Fibroblast of skin of right biceps (primary cell): ENCODE measurements around the gene MIEF2.
"Not testable (repeated sequence)": the region's sequence is repeated elsewhere in the genome, so short reads cannot be mapped to it uniquely, and the experiment has no call there.

Experiments used
- DNase-seq: peaks from one replicate; pipeline ENCODE4 v3.0.0-alpha.2; 2013

MIEF2 gene

DNA sequence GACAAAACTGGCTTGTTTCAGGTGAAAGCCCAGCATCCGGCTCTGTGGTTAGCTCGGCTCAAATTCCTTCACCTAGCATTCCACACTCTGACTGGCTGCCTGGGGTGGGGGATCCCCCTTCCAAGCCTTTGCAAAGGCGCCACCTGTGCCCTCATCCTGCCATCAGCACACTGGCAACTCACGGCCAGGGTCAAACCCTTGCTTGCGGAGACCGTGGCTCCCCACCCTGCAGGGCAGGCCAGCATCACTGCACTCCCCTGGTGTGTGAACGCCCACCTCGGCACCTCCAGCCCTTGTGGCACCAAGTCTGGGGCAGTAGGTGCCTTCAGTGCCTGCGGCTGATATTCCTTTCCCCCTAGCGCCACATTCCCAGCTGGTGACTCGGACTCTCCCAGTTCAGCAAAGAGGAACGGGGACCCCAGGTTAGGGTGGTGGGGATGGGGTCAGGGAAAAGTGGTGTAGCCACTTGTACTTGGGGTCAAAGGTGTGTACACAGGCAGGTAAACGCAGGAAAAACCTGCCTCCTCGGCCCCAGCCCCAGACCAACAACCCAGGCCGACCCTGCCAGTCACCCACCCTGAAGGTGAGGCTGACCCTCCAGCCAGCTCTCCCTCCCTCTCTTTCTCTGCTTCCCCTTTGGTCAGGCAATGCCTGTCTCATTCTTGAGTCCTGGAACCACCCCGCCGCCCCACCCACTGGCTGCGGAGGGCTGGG lies 3.0 kb upstream of the MIEF2 start:
- peak; percentile 41 for DNase-seq

DNA sequence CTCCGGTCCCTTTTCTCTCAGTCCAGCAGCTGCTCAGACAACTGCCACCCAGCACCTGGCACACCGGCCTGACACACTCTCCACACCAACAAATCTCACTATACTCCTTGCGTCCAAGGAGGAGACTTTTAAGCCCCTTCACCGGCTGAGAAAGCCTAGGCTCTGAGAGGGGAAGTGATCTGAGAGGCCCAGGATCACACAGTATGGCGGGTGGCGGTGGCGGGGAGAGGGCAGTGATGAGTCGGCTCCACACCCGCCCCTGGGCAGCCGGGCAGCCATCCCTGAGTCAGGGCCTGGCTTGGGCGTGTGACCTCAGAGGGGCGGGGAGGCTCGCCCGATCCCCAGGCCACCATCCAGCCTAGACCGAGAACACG lies 2.5 kb upstream of the MIEF2 start:
- peak; percentile 43 for DNase-seq

GRCh38 chr17:18258356-18259038 lies 2.0 kb upstream of the MIEF2 start, which contains the start of gene FLII:
Gene FLII (minus strand): TSS chr17:18258738. CDS start chr17:18258690, 48 bp downstream.
- peak; percentile 33 for DNase-seq

DNA sequence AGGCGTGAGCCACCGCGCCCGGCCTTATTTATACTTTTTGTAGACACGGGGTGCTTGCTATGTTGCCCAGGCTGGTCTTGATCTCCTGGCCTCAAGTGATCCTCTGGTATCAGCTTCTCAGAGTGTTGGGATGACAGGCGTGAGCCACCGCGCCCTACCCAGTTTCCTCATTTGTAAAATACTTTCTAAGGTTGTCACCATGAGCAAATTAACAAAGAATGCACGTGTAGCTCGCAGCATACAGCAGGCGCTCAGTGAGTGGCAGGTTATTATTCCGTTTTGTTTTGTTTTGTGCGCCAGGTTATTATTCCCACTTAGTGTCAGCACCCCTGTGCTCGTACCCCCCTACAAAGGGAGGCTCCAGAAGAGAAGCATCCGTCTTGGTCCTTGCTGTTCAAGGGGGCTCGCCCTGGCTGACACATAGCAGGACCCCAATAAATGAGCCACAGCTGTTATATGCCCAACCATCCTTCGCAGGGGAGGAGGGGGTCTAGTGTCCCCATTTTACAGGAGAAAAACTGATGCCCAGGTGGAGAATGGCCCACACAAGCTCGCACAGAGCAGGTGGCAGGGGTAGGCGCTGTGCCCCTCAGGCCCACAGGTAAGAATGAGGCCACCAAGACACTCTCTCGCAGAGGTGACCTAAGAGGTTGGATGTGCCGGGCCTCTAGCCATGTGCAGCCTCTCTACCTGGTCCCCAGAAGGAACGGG lies 686 bp upstream of the MIEF2 start:
- peak; percentile 41 for DNase-seq

DNA sequence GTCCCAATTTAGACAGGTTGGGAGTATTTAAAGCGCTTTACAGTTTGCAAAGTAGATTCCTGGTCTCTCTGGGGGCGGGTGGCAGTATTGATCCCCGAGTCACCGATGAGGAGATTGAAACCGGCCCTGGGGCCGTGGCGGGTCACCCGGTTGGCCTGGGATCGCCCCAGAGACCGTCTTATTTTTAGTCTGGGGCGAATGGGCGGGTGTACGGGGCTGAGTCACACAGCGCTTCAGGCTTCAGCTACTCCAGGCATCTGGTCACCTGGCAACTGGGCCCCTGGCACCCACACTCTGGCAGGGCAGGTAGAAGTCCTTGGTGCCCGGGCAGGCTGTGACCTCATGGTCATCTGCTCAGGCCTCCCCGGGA lies 669 bp downstream of the MIEF2 start:
- DNase-seq: peak; percentile 40

DNA sequence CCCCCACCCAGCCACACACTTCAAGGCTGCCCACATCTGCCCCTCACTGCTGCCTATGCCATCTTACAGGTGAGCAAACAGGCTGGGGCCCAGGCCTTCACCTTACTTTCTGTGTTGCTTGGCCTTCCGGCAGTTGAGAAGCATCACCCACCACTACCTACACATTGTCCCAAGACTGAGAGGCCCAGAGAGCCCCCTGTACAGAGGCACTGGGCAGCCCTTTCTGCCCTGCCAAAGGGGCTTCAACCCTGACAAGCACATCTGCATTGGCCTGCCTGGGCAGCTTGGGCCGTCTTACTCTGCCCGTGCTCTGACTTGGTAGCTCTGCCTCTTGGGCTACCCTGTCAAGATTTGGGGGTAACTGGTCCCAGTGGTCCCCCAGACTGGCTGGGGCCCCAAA lies 1.2 kb downstream of the MIEF2 start:
- no peak for DNase-seq

DNA sequence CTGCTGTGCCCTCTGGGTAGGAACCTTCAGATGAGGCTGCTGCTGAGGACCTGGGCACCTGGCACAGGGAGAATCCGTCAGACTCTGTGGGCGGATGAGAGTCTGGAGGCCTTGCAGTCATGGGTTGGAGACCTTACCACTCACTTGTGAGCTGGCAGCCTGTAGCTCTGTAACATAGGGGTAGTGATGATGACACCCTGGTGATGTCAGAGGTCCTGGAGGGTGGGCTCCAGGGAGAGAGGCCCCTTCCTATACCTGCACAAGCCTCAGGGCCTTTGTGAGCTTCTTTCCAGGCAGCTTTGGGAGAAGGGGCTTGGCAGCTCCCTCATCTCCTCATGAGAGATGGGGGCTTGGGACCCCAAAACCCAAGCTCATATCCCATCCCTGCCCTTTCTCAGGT lies 1.6 kb downstream of the MIEF2 start:
- DNase-seq: no peak

GRCh38 chr17:18262641-18263040 lies 2.2 kb downstream of the MIEF2 start:
- DNase-seq: no peak

GRCh38 chr17:18263885-18264682 lies 3.6 kb downstream of the MIEF2 start:
- DNase-seq: no peak

GRCh38 chr17:18267366-18267765 lies 6.9 kb downstream of the MIEF2 start:
- no peak for DNase-seq

- DNase-seq: peak; percentile 76
Measured at GRCh38 chr17:18267927-18268711, 7.7 kb downstream of the MIEF2 start.

GRCh38 chr17:18270046-18270931 lies 9.8 kb downstream of the MIEF2 start:
- DNase-seq: no peak

GRCh38 chr17:18277076-18277475 lies 16.6 kb downstream of the MIEF2 start:
- DNase-seq: no peak

GRCh38 chr17:18278867-18279266 lies 18.4 kb downstream of the MIEF2 start:
- DNase-seq: no peak

- DNase-seq: no peak
Measured at GRCh38 chr17:18280249-18280648, 19.8 kb downstream of the MIEF2 start.

DNA sequence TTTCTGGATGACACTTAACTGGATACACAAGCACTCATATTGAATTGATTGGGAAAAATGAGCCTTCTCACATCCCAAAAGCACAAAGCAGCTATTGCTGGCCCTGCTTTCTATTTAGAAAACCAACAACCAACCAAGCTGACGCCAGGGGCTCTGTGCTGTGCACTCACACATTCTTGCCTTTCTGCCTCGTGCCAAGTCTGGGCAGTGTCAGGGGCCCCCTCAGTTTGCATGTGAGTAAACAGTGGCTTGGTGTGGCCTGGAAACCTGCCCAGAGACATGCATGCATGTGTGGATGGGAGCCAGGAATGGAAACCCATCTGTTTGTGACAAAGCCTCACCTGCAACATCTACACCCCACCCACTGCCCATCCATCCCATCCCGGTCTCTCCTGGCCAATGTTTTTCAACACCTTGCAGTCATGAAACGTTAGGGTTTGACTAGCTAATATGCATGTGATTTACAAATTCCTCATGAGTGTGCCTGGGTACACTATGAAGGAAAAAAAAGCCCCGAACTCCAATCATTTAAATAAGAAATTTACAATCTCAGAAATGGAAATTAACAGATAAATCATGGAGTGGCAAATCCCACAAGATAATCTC lies 20.4 kb downstream of the MIEF2 start:
- no peak for DNase-seq

DNA sequence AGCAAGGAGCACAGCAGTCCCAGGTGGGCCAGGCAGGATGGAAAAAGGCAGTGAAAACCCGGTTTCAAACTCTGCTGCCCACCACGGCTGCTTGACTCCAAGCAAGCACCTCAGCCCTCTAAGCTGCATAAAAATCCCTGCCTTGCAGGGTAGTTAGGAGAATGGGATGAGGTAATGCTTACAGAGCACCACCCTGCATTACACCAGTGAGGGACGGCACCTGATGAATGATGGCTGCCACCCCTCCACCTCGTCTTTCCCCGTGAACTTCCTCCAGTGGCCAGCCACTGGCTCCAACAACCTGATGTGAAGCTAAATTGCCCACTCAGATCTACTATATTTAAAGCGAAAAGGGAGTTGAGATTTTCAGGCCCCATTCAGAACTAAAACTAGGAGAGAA lies 21.3 kb downstream of the MIEF2 start:
- no peak for DNase-seq

- no peak for DNase-seq
Measured at GRCh38 chr17:18285296-18285695, 24.8 kb downstream of the MIEF2 start.

DNA sequence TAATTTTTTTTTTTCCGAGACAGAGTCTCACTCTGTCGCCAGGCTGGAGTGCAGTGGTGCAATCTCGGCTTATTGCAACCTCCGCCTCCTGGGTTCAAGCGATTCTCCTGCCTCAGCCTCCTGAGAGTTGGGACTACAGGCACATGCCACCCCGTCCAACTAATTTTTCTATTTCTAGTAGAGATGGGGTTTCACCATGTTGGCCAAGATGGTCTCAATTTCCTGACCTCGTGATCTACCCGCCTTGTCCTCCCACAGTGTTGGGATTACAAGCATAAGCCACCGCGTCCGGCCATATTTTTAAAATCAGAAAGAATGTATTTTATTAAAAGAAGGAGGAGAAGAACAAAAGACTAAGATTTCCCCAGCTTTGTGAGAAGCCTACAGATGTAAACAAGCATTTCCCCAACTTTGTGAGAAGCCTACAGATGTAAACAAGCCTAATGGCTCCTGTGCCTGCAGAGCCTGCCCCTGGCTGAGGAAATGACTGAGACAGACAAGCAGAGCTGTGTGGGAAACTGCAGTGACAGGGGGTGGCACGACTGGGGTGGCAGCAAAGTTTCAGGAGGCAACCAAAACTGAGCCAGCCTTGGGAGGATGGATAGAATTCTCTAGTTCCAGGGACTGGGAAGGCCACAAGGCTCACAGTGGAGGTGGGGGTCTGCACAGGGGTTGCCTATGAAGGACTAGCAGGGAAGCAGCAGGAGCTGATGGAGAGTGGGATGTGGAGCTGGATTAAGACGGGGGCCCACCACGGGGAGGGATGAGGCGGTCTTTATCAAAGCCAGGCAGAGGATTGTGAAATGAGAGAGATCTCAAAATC lies 31.5 kb downstream of the MIEF2 start:
- no peak for DNase-seq

- DNase-seq: not testable (repeated sequence)
Measured at GRCh38 chr17:18298061-18298460, 37.6 kb downstream of the MIEF2 start.
